Gastrocnemius medialis (tissue), 4 donors: ENCODE measurements around the gene AWAT2. TPM values are rescaled to one million over a fixed set of nuclear protein-coding genes. Genes with fewer than 3 reads are reported as not detected.
"Not testable (repeated sequence)": the region's sequence is repeated elsewhere in the genome, so short reads cannot be mapped to it uniquely, and the experiment has no call there.

Experiments
- ATAC-seq, 2 donors: fragments of 150-250 bp; one replicate each; pipeline ENCODE4 v1.9.1; 2016
- DNase-seq, 2 donors: peaks; one replicate each; pipeline ENCODE4 v3.0.0-alpha.2; 2019
- H3K27ac ChIP-seq, 4 donors: fragments of 200-600 bp; sonication (generic); 1 replicate in 1 of 4; 2 replicates in 3 of 4; pipeline ENCODE4 v1.5.1; 2016 to 2018; ENCODE audit warnings: mild to moderate bottlenecking in 2 of 4, moderate library complexity in 1 of 4
- H3K27me3 ChIP-seq, 3 donors: fragments of 200-600 bp; sonication (generic) in 2 of 3; 1 replicate in 1 of 3; 2 replicates in 2 of 3; pipeline versions ENCODE4 v1.5.1 to v1.6.0; 2016 to 2019; ENCODE audit warnings: mild to moderate bottlenecking in 1 of 3, moderate library complexity in 1 of 3
- H3K36me3 ChIP-seq, 2 donors: fragments of 200-600 bp; sonication (generic) in 1 of 2; one replicate each; pipeline ENCODE4 v1.5.1; 2017 to 2018
- H3K4me1 ChIP-seq, 2 donors: fragments of 200-600 bp; sonication (generic) in 1 of 2; one replicate each; pipeline ENCODE4 v1.5.1; 2016 to 2017; ENCODE audit warnings: mild to moderate bottlenecking in 2 of 2
- H3K4me3 ChIP-seq, 4 donors: fragments of 200-600 bp; sonication (generic) in 3 of 4; 1 replicate in 1 of 4; 2 replicates in 3 of 4; pipeline ENCODE4 v1.5.1; 2016 to 2019; ENCODE audit warnings: mild to moderate bottlenecking in 2 of 4
- H3K9me3 ChIP-seq, 3 donors: fragments of 200-600 bp; sonication (generic) in 2 of 3; 1 replicate in 1 of 3; 2 replicates in 2 of 3; pipeline ENCODE4 v1.5.1; 2016 to 2019
- POLR2A ChIP-seq, 2 donors: fragments of 450-650 bp; IDR thresholded peaks; one replicate each; pipeline ENCODE4 v1.6.1; 2017; ENCODE audit warnings: antibody characterized with exemption in 2 of 2, mild to moderate bottlenecking in 2 of 2, moderate library complexity in 2 of 2
- in situ Hi-C, 4 donors: fragments of 200-750 bp; cut with MboI; loops; one replicate each; pipeline versions ENCODE4 v1.15.0 to v1.8.0; 2017; ENCODE audit warnings: low sequenced_read_pairs in 4 of 4
- intact Hi-C: fragments of 100-400 bp; cut with DNase I; formaldehyde crosslinking; loops from one replicate; pipeline ENCODE4 v1.15.1; 2023; ENCODE audit warnings: low total_unique reads
- total RNA-seq, 4 donors: library from RNA; depleted of rRNA; stranded (reverse); fragments of >200 nt; gene quantifications; one replicate each; pipeline versions ENCODE4 v1.1.0 to v1.2.3, GENCODE V29; 2016
- TF ChIP-seq, protein P1 (sequence below), 5 experiments: fragments of 450-650 bp in 3 of 5; fragments of 200-600 bp in 2 of 5; sonication (generic) in 2 of 5; IDR thresholded peaks in 4 of 5; conservative IDR thresholded peaks in 1 of 5; 1 replicate in 4 of 5; 2 replicates in 1 of 5; pipeline ENCODE4 v1.5.1; 2016 to 2019; ENCODE audit warnings: antibody characterized with exemption in 5 of 5, mild to moderate bottlenecking in 3 of 5, moderate library complexity in 3 of 5

The AWAT2 gene
- total RNA-seq, 4 donors from 2014 or later = not detected

GRCh38 chrX:70009049-70009448, 40.7 kb downstream of the AWAT2 start:
- TF ChIP-seq, protein P1, sequence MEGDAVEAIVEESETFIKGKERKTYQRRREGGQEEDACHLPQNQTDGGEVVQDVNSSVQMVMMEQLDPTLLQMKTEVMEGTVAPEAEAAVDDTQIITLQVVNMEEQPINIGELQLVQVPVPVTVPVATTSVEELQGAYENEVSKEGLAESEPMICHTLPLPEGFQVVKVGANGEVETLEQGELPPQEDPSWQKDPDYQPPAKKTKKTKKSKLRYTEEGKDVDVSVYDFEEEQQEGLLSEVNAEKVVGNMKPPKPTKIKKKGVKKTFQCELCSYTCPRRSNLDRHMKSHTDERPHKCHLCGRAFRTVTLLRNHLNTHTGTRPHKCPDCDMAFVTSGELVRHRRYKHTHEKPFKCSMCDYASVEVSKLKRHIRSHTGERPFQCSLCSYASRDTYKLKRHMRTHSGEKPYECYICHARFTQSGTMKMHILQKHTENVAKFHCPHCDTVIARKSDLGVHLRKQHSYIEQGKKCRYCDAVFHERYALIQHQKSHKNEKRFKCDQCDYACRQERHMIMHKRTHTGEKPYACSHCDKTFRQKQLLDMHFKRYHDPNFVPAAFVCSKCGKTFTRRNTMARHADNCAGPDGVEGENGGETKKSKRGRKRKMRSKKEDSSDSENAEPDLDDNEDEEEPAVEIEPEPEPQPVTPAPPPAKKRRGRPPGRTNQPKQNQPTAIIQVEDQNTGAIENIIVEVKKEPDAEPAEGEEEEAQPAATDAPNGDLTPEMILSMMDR (IDR thresholded peaks at IDR 0.05 in 4 of 5, conservative IDR thresholded peaks at IDR 0.05 in 1 of 5) = no peak
- no peak for TF ChIP-seq POLR2A (IDR thresholded peaks at IDR 0.05)
- intact Hi-C loops = no loop called here

DNA sequence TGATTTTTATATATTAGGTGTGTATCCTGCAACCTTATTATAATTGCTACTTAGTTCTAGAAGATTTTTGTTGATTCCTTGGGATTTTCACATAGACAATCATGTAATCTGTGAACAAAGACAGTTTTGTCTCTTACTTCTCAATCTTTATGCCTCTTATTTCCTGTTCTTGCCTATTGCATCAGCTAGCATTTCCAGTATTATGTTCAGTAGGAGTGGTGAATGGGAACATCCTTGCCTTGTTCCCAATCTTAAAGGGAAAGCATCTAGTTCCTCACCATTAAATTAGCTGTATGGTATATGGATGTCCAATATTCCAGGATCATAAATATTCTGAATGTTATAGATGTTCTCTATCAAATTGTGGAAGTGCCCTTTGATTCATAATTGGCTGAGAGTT, 41.8 kb downstream of the AWAT2 start:
- no peak for TF ChIP-seq POLR2A (IDR thresholded peaks at IDR 0.05)
- TF ChIP-seq, protein P1 (IDR thresholded peaks at IDR 0.05 in 4 of 5, conservative IDR thresholded peaks at IDR 0.05 in 1 of 5) = no peak
- in situ Hi-C loops (no loop called here), intact Hi-C loops (no loop called here)
- DNase-seq = no peak
- H3K4me3 ChIP-seq = no peak overlapping the region
- H3K36me3 ChIP-seq = no peaks in the 10 kb centered on the region
- H3K4me1 ChIP-seq = no peaks in the 10 kb centered on the region
- no peak overlapping the region for H3K27ac ChIP-seq
- H3K9me3 ChIP-seq = no peaks in the 10 kb centered on the region
- no peaks in the 10 kb centered on the region for H3K27me3 ChIP-seq
- no peak for ATAC-seq

More at GRCh38 chrX:70009049-70009448, 40.7 kb downstream of the AWAT2 start:
- Histone ChIP-seq H3K27ac (no peak overlapping the region), H3K4me1 (no peaks in the 10 kb centered on the region), H3K27me3 (no peaks in the 10 kb centered on the region), H3K4me3 (no peak overlapping the region), H3K36me3 (no peaks in the 10 kb centered on the region), H3K9me3 (no peaks in the 10 kb centered on the region)
- no peak for ATAC-seq
- in situ Hi-C loops = no loop called here
- DNase-seq = no peak

- intact Hi-C loops = no loop called here
- in situ Hi-C loops = no loop called here
- Histone ChIP-seq H3K4me1 (no peaks in the 10 kb centered on the region), H3K4me3 (no peak overlapping the region), H3K36me3 (no peaks in the 10 kb centered on the region), H3K9me3 (no peaks in the 10 kb centered on the region), H3K27ac (no peak overlapping the region), H3K27me3 (no peaks in the 10 kb centered on the region)
- TF ChIP-seq POLR2A (IDR thresholded peaks at IDR 0.05) = no peak
- TF ChIP-seq, protein P1 (IDR thresholded peaks at IDR 0.05 in 4 of 5, conservative IDR thresholded peaks at IDR 0.05 in 1 of 5) = no peak
- DNase-seq (no peak), ATAC-seq (no peak)
These were observed 47.9 kb downstream of the AWAT2 start for GRCh38 chrX:70001708-70002341.

- Histone ChIP-seq H3K4me1 (no peaks in the 10 kb centered on the region), H3K27ac (no peak overlapping the region), H3K9me3 (no peaks in the 10 kb centered on the region), H3K4me3 (no peak overlapping the region), H3K27me3 (no peaks in the 10 kb centered on the region), H3K36me3 (no peaks in the 10 kb centered on the region)
- no peak for TF ChIP-seq POLR2A (IDR thresholded peaks at IDR 0.05)
- TF ChIP-seq, protein P1 (IDR thresholded peaks at IDR 0.05 in 4 of 5, conservative IDR thresholded peaks at IDR 0.05 in 1 of 5) = no peak
- in situ Hi-C loops (no loop called here), intact Hi-C loops (no loop called here)
- DNase-seq (no peak), ATAC-seq (no peak)
These were observed 48.5 kb downstream of the AWAT2 start for GRCh38 chrX:70001269-70001668.

DNA sequence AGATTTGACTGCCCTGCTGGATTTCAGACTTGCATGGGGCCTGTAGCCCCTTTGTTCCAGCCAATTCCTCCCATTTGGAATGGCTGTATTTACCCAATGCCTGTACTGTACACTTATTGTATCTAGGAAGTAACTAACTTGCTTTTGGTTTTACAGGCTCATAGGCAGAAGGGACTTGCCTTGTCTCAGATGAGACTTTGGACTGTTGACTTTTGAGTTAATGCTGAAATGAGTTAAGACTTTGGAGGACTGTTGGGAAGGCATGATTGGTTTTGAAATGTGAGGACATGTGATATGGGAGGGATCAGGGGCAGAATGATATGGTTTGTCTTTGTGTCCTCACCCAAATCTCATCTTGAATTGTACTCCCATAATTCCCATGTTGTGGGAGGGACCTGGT, 51.4 kb downstream of the AWAT2 start:
- intact Hi-C loops = not testable (repeated sequence)

More for the DNA sequence above, 51.4 kb downstream of the AWAT2 start:
- H3K9me3 ChIP-seq, in situ Hi-C loops, H3K36me3 ChIP-seq, H3K27me3 ChIP-seq, ATAC-seq, DNase-seq, H3K4me1 ChIP-seq, H3K27ac ChIP-seq, H3K4me3 ChIP-seq: not testable (repeated sequence)
